ENCODE data around the gene GRIK3.
"Not testable (repeated sequence)": the region's sequence is repeated elsewhere in the genome, so short reads cannot be mapped to it uniquely, and the experiment has no call there.

Gene GRIK3

GRCh38 chr1:36948147-36948546 lies 86.2 kb downstream of the GRIK3 start:
- in situ Hi-C loops (cut with MboI; ENCODE audit: low sequenced_read_pairs): no loop called here

- in situ Hi-C loops (cut with MboI; ENCODE audit: low sequenced_read_pairs): no loop called here
Measured at GRCh38 chr1:36947384-36947783, 86.9 kb downstream of the GRIK3 start.

- in situ Hi-C loops (cut with MboI; ENCODE audit: low sequenced_read_pairs): no loop called here
Measured at GRCh38 chr1:36944883-36945282, 89.4 kb downstream of the GRIK3 start.

GRCh38 chr1:36942148-36942547 lies 92.2 kb downstream of the GRIK3 start:
- in situ Hi-C loops (cut with MboI; ENCODE audit: low sequenced_read_pairs): no loop called here

GRCh38 chr1:36941316-36941978 lies 92.9 kb downstream of the GRIK3 start:
- in situ Hi-C loops (cut with MboI; ENCODE audit: low sequenced_read_pairs): no loop called here

- in situ Hi-C loops (cut with MboI; ENCODE audit: low sequenced_read_pairs): no loop called here
Measured at GRCh38 chr1:36938819-36939218, 95.5 kb downstream of the GRIK3 start.

- in situ Hi-C loops (cut with MboI; ENCODE audit: low sequenced_read_pairs): no loop called here
Measured at GRCh38 chr1:36937371-36937770, 96.9 kb downstream of the GRIK3 start.

GRCh38 chr1:36934061-36934460 lies 100.3 kb downstream of the GRIK3 start:
- in situ Hi-C loops (cut with MboI; ENCODE audit: low sequenced_read_pairs): no loop called here

GRCh38 chr1:36927826-36928225 lies 106.5 kb downstream of the GRIK3 start:
- in situ Hi-C loops (cut with MboI; ENCODE audit: low sequenced_read_pairs): no loop called here

GRCh38 chr1:36925251-36925650 lies 109.1 kb downstream of the GRIK3 start:
- in situ Hi-C loops (cut with MboI; ENCODE audit: low sequenced_read_pairs): no loop called here

- in situ Hi-C loops (cut with MboI; ENCODE audit: low sequenced_read_pairs): no loop called here
Measured at GRCh38 chr1:36924282-36924811, 110.0 kb downstream of the GRIK3 start.

- in situ Hi-C loops (cut with MboI; ENCODE audit: low sequenced_read_pairs): no loop called here
Measured at GRCh38 chr1:36922593-36923426, 111.5 kb downstream of the GRIK3 start.

GRCh38 chr1:36922071-36922470 lies 112.2 kb downstream of the GRIK3 start:
- in situ Hi-C loops (cut with MboI; ENCODE audit: low sequenced_read_pairs): no loop called here

GRCh38 chr1:36920801-36921405 lies 113.4 kb downstream of the GRIK3 start:
- in situ Hi-C loops (cut with MboI; ENCODE audit: low sequenced_read_pairs): no loop called here

- in situ Hi-C loops (cut with MboI; ENCODE audit: low sequenced_read_pairs): no loop called here
Measured at GRCh38 chr1:36920371-36920770, 113.9 kb downstream of the GRIK3 start.

- in situ Hi-C loops (cut with MboI; ENCODE audit: low sequenced_read_pairs): no loop called here
Measured at GRCh38 chr1:36919491-36920145, 114.7 kb downstream of the GRIK3 start.

- in situ Hi-C loops (cut with MboI; ENCODE audit: low sequenced_read_pairs): no loop called here
Measured at GRCh38 chr1:36918604-36919003, 115.7 kb downstream of the GRIK3 start.

GRCh38 chr1:36916542-36916941 lies 117.8 kb downstream of the GRIK3 start:
- in situ Hi-C loops (cut with MboI; ENCODE audit: low sequenced_read_pairs): not testable (repeated sequence)

GRCh38 chr1:36913484-36914060 lies 120.7 kb downstream of the GRIK3 start:
- in situ Hi-C loops (cut with MboI; ENCODE audit: low sequenced_read_pairs): no loop called here

GRCh38 chr1:36913016-36913415 lies 121.3 kb downstream of the GRIK3 start:
- in situ Hi-C loops (cut with MboI; ENCODE audit: low sequenced_read_pairs): no loop called here

- in situ Hi-C loops (cut with MboI; ENCODE audit: low sequenced_read_pairs): no loop called here
Measured at GRCh38 chr1:36912365-36912865, 121.9 kb downstream of the GRIK3 start.

Data from HL-60/S4 (cell line).